Spleen (tissue), 7 donors: ENCODE data around the gene CCDC170.

Source experiments
- POLR2AphosphoS5 ChIP-seq, 3 donors: sonication (generic); formaldehyde crosslinking; IDR thresholded peaks; one replicate each; pipeline ENCODE4 v1.5.1; 2017; ENCODE audit warnings: antibody characterized with exemption in 3 of 3
- TF ChIP-seq, protein P1 (sequence below), 11 experiments: fragments of 200-600 bp in 7 of 11; fragments of 450-650 bp in 4 of 11; sonication (generic) in 4 of 11; IDR thresholded peaks in 8 of 11; conservative IDR thresholded peaks in 3 of 11; 1 replicate in 7 of 11; 2 replicates in 4 of 11; pipeline versions ENCODE4 v1.4.0 to v1.8.0; 2016 to 2021; ENCODE audit warnings: antibody characterized with exemption in 11 of 11, inconsistent platforms in 4 of 11, mild to moderate bottlenecking in 1 of 11
- donor health status: DM: no; HTN: no; CAD: no; lungs with moderate emphysema.
- donor health status: DM: no; HTN: no; CAD: no.
- donor health status: DM: no; HTN: no; CAD: no.

DNA sequence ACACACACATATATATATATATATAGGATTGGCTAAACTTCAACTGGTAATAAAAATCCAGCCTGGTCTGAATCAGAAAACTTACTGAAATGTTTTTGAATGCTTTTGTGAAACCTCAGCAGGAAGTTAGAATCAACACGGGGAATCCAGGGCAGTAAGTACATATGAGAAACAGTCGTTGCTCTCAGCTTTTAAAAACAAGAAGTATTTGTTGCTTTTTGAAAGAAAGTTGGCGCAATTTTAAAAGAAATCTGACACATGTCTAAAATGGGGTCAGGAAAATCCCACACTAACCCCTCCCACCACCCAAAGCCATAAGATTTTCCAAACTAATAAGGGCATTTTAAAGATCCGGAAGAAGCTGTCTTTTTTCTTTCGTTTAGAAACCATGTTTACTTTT is 11.5 kb upstream of the CCDC170 start:
- TF ChIP-seq POLR2AphosphoS5 (IDR thresholded peaks at IDR 0.05): no peak
- TF ChIP-seq, protein P1, sequence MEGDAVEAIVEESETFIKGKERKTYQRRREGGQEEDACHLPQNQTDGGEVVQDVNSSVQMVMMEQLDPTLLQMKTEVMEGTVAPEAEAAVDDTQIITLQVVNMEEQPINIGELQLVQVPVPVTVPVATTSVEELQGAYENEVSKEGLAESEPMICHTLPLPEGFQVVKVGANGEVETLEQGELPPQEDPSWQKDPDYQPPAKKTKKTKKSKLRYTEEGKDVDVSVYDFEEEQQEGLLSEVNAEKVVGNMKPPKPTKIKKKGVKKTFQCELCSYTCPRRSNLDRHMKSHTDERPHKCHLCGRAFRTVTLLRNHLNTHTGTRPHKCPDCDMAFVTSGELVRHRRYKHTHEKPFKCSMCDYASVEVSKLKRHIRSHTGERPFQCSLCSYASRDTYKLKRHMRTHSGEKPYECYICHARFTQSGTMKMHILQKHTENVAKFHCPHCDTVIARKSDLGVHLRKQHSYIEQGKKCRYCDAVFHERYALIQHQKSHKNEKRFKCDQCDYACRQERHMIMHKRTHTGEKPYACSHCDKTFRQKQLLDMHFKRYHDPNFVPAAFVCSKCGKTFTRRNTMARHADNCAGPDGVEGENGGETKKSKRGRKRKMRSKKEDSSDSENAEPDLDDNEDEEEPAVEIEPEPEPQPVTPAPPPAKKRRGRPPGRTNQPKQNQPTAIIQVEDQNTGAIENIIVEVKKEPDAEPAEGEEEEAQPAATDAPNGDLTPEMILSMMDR (IDR thresholded peaks at IDR 0.05 in 8 of 11, conservative IDR thresholded peaks at IDR 0.05 in 3 of 11): no peak
